HCT116 (cell line): ENCODE measurements around the gene PDLIM4.

Experiments
- CEBPB ChIP-seq: IDR thresholded peaks from 2 replicates; pipeline ENCODE4 v1.6.1; 2012; ENCODE audit warnings: low read depth
- EGR1 ChIP-seq: IDR thresholded peaks from 2 replicates; pipeline ENCODE4 v1.6.1; 2012; ENCODE audit warnings: low read depth
- POLR2A ChIP-seq: IDR thresholded peaks from 2 replicates; pipeline ENCODE4 v1.7.0; 2011; ENCODE audit warnings: borderline replicate concordance; ENCODE audit not compliant: insufficient read depth, insufficient read length; ENCODE audit errors: extremely low read depth
- POLR2AphosphoS5 ChIP-seq: IDR thresholded peaks from 2 replicates; pipeline ENCODE4 v1.6.1; 2011; ENCODE audit warnings: mild to moderate bottlenecking, low read depth, low read length, moderate library complexity
- SP1 ChIP-seq: IDR thresholded peaks from 2 replicates; pipeline ENCODE4 v1.6.1; 2012; ENCODE audit warnings: low read depth
- SRF ChIP-seq: IDR thresholded peaks from 2 replicates; pipeline ENCODE4 v1.6.1; 2012; ENCODE audit warnings: low read depth
- TCF7L2 ChIP-seq: IDR thresholded peaks from 2 replicates; pipeline ENCODE4 v1.7.0; 2011; ENCODE audit warnings: borderline replicate concordance, inconsistent platforms; ENCODE audit not compliant: insufficient read depth, insufficient read length; ENCODE audit errors: extremely low read depth
- YY1 ChIP-seq: IDR thresholded peaks from 2 replicates; pipeline ENCODE4 v1.6.1; 2011; ENCODE audit warnings: low read length, low read depth, moderate library complexity, mild to moderate bottlenecking; ENCODE audit not compliant: insufficient replicate concordance; ENCODE audit errors: extremely low read depth
- TF ChIP-seq, protein P1 (sequence below): IDR thresholded peaks from 2 replicates; pipeline ENCODE4 v1.6.1; 2012; ENCODE audit warnings: low read depth
- TF ChIP-seq, protein P2 (sequence below), 3 experiments: fragments of 200-600 bp in 1 of 3; sonication (generic) in 1 of 3; IDR thresholded peaks in 2 of 3; conservative IDR thresholded peaks in 1 of 3; 2 replicates each; pipeline ENCODE4 v1.5.1; 2012 to 2017; ENCODE audit warnings: low read depth in 2 of 3, low read length in 2 of 3, antibody characterized with exemption in 1 of 3, borderline replicate concordance in 1 of 3, control low read depth in 1 of 3, mild to moderate bottlenecking in 1 of 3, mixed read lengths in 1 of 3, mixed run types in 1 of 3, moderate library complexity in 1 of 3; ENCODE audit not compliant: insufficient read depth in 1 of 3

DNA sequence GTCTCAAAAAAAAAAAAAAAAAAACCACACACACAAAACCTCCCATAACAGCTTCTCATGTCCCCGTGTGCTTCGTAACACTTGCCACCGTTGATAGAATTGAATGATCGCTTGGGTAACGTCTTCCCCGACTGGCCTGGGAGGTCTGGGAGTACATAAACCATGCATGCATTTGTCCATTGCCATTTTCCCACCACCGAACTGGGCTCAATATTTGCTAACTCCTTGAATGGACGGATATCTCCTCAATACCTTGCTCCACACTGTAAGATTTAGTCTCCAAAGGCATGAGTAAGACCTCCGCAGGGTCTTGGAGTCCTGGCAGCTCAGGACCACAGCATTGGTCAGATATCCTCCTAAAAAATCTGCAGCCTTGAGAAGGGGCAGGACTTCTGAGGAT, 26.6 kb upstream of the PDLIM4 start:
- TF ChIP-seq CEBPB (no peak), SP1 (no peak), POLR2A (no peak), SRF (no peak), POLR2AphosphoS5 (no peak), YY1 (no peak), EGR1 (no peak), TCF7L2 (no peak)
- TF ChIP-seq, protein P1, sequence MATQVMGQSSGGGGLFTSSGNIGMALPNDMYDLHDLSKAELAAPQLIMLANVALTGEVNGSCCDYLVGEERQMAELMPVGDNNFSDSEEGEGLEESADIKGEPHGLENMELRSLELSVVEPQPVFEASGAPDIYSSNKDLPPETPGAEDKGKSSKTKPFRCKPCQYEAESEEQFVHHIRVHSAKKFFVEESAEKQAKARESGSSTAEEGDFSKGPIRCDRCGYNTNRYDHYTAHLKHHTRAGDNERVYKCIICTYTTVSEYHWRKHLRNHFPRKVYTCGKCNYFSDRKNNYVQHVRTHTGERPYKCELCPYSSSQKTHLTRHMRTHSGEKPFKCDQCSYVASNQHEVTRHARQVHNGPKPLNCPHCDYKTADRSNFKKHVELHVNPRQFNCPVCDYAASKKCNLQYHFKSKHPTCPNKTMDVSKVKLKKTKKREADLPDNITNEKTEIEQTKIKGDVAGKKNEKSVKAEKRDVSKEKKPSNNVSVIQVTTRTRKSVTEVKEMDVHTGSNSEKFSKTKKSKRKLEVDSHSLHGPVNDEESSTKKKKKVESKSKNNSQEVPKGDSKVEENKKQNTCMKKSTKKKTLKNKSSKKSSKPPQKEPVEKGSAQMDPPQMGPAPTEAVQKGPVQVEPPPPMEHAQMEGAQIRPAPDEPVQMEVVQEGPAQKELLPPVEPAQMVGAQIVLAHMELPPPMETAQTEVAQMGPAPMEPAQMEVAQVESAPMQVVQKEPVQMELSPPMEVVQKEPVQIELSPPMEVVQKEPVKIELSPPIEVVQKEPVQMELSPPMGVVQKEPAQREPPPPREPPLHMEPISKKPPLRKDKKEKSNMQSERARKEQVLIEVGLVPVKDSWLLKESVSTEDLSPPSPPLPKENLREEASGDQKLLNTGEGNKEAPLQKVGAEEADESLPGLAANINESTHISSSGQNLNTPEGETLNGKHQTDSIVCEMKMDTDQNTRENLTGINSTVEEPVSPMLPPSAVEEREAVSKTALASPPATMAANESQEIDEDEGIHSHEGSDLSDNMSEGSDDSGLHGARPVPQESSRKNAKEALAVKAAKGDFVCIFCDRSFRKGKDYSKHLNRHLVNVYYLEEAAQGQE: no peak
- TF ChIP-seq, protein P2, sequence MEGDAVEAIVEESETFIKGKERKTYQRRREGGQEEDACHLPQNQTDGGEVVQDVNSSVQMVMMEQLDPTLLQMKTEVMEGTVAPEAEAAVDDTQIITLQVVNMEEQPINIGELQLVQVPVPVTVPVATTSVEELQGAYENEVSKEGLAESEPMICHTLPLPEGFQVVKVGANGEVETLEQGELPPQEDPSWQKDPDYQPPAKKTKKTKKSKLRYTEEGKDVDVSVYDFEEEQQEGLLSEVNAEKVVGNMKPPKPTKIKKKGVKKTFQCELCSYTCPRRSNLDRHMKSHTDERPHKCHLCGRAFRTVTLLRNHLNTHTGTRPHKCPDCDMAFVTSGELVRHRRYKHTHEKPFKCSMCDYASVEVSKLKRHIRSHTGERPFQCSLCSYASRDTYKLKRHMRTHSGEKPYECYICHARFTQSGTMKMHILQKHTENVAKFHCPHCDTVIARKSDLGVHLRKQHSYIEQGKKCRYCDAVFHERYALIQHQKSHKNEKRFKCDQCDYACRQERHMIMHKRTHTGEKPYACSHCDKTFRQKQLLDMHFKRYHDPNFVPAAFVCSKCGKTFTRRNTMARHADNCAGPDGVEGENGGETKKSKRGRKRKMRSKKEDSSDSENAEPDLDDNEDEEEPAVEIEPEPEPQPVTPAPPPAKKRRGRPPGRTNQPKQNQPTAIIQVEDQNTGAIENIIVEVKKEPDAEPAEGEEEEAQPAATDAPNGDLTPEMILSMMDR (IDR thresholded peaks at IDR 0.05 in 2 of 3, conservative IDR thresholded peaks at IDR 0.05 in 1 of 3; ENCODE audit: borderline replicate concordance in 1 of 3, insufficient read depth in 1 of 3, low read depth in 2 of 3, low read length in 2 of 3): no peak
